ENCODE measurements around the gene SLC4A2. TPM values are rescaled to one million over a fixed set of nuclear protein-coding genes. Genes with fewer than 3 reads are reported as not detected.
"Not testable (repeated sequence)": the region's sequence is repeated elsewhere in the genome, so short reads cannot be mapped to it uniquely, and the experiment has no call there.

Gene SLC4A2
- total RNA-seq, 1 donor, result 61.5 TPM

DNA sequence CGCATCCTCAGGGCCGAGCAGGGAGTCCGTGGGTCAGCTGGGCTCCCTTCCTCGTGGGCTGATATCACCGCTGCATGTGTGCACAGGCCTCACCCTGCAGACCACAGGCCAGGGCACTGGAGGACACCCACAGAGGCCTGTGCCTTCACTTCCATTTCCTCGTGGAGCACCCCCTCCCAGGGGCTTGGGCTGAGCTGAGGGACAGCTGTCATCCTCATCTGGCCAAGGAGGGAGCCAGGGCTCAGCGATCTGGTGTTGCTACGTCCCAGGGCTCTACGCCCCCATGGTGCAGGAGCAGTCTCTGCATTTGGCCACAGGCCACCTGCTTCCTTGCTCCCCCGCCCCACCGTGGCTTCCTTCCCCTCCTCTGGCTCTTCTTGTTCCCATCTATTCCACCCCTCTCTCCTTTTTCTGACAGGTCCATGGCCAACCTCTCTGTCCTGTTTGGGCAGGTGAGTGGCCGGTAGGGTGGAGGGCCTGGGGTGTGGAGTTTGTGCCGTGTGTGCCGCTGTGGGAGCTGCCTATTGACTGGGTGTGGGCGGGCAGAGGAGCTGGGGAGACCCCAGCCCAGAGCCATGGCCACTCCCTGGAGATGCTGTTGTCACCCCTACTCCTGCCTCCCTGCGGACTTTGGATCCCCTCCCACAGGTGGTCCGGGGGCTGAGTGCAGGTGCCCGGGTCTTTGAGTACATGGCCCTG, 19.4 kb upstream of the SLC4A2 start:
- H2AFZ ChIP-seq (ENCODE audit: low read length), result no peak overlapping the region
- H3K4me1 ChIP-seq (ENCODE audit: insufficient read depth, low read length), result peaks cover 18% of the 10 kb centered on the region
- peak; percentile 86 for DNase-seq (ENCODE audit: insufficient read length, low spot score, missing footprints)
- no peaks in the 10 kb centered on the region for H3K79me2 ChIP-seq (ENCODE audit: insufficient read depth, low read length)
- H3K4me3 ChIP-seq (ENCODE audit: insufficient read depth, low read length), result no peak overlapping the region
- H3K27me3 ChIP-seq (ENCODE audit: insufficient read depth, low read length), result no peaks in the 10 kb centered on the region
- H3K9me3 ChIP-seq (ENCODE audit: low read depth, low read length), result no peaks in the 10 kb centered on the region
- H3K27ac ChIP-seq (ENCODE audit: low read depth, low read length), result peak overlapping the region; percentile 87
- TF ChIP-seq, protein P1, sequence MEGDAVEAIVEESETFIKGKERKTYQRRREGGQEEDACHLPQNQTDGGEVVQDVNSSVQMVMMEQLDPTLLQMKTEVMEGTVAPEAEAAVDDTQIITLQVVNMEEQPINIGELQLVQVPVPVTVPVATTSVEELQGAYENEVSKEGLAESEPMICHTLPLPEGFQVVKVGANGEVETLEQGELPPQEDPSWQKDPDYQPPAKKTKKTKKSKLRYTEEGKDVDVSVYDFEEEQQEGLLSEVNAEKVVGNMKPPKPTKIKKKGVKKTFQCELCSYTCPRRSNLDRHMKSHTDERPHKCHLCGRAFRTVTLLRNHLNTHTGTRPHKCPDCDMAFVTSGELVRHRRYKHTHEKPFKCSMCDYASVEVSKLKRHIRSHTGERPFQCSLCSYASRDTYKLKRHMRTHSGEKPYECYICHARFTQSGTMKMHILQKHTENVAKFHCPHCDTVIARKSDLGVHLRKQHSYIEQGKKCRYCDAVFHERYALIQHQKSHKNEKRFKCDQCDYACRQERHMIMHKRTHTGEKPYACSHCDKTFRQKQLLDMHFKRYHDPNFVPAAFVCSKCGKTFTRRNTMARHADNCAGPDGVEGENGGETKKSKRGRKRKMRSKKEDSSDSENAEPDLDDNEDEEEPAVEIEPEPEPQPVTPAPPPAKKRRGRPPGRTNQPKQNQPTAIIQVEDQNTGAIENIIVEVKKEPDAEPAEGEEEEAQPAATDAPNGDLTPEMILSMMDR (IDR thresholded peaks at IDR 0.05; ENCODE audit: extremely low read depth, low read depth, low read length), result no peak
- no peak overlapping the region for H3K4me2 ChIP-seq (ENCODE audit: insufficient read depth, low read length)
- peaks cover 17% of the 10 kb centered on the region for H3K36me3 ChIP-seq (ENCODE audit: insufficient read depth, low read length)
- H4K20me1 ChIP-seq (ENCODE audit: insufficient read depth, low read length), result no peaks in the 10 kb centered on the region

DNA sequence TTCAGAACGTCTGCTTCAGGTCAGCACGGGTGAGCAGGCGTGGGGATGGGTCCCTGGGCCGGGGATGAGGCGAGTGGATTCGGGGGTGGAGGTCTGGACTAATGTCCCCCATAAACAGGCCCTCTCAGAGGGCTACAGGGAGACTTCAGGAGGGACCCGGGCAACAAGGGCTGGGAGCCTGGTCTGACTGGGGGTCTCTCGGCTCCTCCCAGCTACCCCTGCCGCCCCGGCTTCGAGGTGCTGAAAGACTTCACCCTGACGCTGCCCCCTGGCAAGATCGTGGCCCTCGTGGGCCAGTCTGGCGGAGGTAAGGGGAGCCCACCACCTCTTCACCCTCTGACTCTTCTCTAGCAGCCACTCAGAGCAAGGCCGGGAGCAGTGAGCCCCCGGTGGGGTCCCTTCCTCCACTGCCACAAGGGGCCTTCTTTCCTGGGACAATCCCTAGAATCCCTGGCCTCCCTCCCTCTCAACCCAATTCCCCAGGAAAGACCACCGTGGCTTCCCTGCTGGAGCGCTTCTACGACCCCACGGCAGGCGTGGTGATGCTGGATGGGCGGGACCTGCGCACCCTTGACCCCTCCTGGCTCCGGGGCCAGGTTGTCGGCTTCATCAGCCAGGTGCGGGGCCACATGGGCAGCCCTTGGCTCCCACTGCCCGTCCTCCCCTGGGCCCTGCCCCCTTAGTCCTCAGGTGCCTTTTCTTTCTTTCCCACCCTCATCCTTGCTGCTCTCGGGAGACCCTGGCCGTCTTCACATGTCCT, 18.6 kb upstream of the SLC4A2 start:
- H3K27ac ChIP-seq (ENCODE audit: low read depth, low read length), result no peak overlapping the region
- peaks cover 10% of the 10 kb centered on the region for H3K36me3 ChIP-seq (ENCODE audit: insufficient read depth, low read length)

DNA sequence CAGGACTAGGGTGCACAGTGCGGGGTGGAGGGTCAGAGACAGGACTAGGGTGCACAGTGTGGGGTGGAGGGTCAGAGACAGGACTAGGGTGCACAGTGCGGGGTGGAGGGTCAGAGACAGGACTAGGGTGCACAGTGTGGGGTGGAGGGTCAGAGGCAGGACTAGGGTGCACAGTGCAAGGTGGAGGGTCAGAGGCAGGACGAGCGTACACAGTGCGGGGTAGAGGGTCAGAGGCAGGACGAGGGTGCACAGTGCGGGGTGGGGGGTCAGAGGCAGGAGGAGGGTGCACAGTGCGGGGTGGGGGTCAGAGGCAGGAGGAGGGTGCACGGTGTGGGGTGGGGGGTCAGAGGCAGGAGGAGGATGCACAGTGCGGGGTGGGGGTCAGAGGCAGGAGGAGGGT, 15.9 kb upstream of the SLC4A2 start:
- not testable (repeated sequence) for H3K9me3 ChIP-seq (ENCODE audit: low read depth, low read length); H4K20me1 ChIP-seq (ENCODE audit: insufficient read depth, low read length); H3K36me3 ChIP-seq (ENCODE audit: insufficient read depth, low read length); DNase-seq (ENCODE audit: insufficient read length, low spot score, missing footprints); H3K4me2 ChIP-seq (ENCODE audit: insufficient read depth, low read length); H3K27ac ChIP-seq (ENCODE audit: low read depth, low read length); H3K27me3 ChIP-seq (ENCODE audit: insufficient read depth, low read length); H3K79me2 ChIP-seq (ENCODE audit: insufficient read depth, low read length); H3K4me3 ChIP-seq (ENCODE audit: insufficient read depth, low read length); H2AFZ ChIP-seq (ENCODE audit: low read length)
- peaks cover 28% of the 10 kb centered on the region for H3K4me1 ChIP-seq (ENCODE audit: insufficient read depth, low read length)

More for the DNA sequence above, 18.6 kb upstream of the SLC4A2 start:
- H3K4me2 ChIP-seq (ENCODE audit: insufficient read depth, low read length), result no peak overlapping the region
- H2AFZ ChIP-seq (ENCODE audit: low read length), result no peak overlapping the region
- H3K27me3 ChIP-seq (ENCODE audit: insufficient read depth, low read length), result no peaks in the 10 kb centered on the region
- DNase-seq (ENCODE audit: insufficient read length, low spot score, missing footprints), result no peak
- H3K4me1 ChIP-seq (ENCODE audit: insufficient read depth, low read length), result peaks cover 18% of the 10 kb centered on the region
- no peaks in the 10 kb centered on the region for H3K79me2 ChIP-seq (ENCODE audit: insufficient read depth, low read length)
- no peaks in the 10 kb centered on the region for H4K20me1 ChIP-seq (ENCODE audit: insufficient read depth, low read length)
- TF ChIP-seq, protein P1 (IDR thresholded peaks at IDR 0.05; ENCODE audit: extremely low read depth, low read depth, low read length), result no peak
- H3K9me3 ChIP-seq (ENCODE audit: low read depth, low read length), result no peaks in the 10 kb centered on the region
- no peak overlapping the region for H3K4me3 ChIP-seq (ENCODE audit: insufficient read depth, low read length)

DNA sequence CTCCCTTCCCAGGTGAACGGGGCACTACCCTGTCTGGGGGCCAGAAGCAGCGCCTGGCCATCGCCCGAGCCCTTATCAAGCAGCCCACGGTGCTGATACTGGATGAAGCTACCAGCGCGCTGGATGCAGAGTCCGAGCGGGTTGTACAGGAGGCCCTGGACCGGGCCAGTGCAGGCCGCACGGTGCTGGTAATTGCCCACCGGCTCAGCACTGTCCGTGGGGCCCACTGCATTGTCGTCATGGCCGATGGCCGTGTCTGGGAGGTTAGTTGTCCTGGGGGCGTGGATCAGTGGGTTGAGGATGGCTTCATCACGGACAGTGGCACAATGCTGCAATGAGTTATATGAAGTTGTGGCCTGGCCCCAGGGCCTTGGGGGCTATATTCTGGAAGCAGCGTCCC, 15.4 kb upstream of the SLC4A2 start:
- Histone ChIP-seq H3K4me3 (ENCODE audit: insufficient read depth, low read length) (no peak overlapping the region), H2AFZ (ENCODE audit: low read length) (no peak overlapping the region), H3K4me2 (ENCODE audit: insufficient read depth, low read length) (no peak overlapping the region), H4K20me1 (ENCODE audit: insufficient read depth, low read length) (peaks cover 6% of the 10 kb centered on the region), H3K79me2 (ENCODE audit: insufficient read depth, low read length) (no peaks in the 10 kb centered on the region), H3K9me3 (ENCODE audit: low read depth, low read length) (no peaks in the 10 kb centered on the region), H3K27me3 (ENCODE audit: insufficient read depth, low read length) (no peaks in the 10 kb centered on the region), H3K27ac (ENCODE audit: low read depth, low read length) (no peak overlapping the region), H3K4me1 (ENCODE audit: insufficient read depth, low read length) (peaks cover 23% of the 10 kb centered on the region), H3K36me3 (ENCODE audit: insufficient read depth, low read length) (no peaks in the 10 kb centered on the region)
- peak; percentile 76 for DNase-seq (ENCODE audit: insufficient read length, low spot score, missing footprints)
- TF ChIP-seq, protein P1 (IDR thresholded peaks at IDR 0.05; ENCODE audit: extremely low read depth, low read depth, low read length), result no peak

Data from osteoblast (primary cell).